GM12801 (cell line): ENCODE measurements around the gene SLC25A11.

Source experiments
- CTCF ChIP-seq: IDR thresholded peaks from one replicate; pipeline ENCODE4 v1.5.1; 2011; ENCODE audit warnings: control low read depth; ENCODE audit not compliant: insufficient read length; ENCODE audit errors: extremely low read depth

Gene SLC25A11

GRCh38 chr17:4960279-4960922, 20.6 kb upstream of the SLC25A11 start:
- no peak for TF ChIP-seq CTCF

DNA sequence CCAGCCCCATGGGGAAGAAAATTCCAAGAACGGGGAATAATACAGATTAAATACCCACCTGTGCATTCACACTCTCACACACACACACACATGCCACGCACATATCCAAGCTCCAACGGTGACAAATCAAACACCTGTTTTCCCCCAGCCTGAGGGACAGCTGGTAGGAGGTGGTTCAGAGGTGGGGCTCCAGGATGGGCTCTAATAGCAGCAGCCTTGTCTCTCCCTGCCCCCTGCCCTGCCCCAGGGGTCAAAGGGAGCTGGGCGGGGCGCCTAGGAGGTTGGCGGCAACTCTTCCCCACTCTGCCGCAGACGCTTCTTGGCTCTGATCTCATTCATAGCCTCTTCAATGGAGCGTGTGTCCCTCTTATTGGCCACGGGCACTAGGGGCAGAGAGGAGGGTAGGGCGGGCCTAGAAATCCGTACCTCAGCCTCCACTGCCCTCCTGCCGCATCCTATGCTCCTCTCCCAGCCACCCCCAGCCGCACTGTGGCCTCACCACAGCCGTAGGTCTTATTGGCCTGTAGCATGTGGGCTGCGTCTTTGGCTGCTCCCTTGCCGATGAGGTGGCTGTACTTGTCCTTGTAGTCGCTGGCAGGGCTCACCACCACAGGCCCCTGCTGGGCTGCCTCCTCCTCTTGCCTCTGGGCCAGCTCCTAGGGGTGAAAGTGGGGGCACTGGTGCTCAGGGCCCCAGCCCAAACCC, 19.6 kb upstream of the SLC25A11 start:
- no peak for TF ChIP-seq CTCF

DNA sequence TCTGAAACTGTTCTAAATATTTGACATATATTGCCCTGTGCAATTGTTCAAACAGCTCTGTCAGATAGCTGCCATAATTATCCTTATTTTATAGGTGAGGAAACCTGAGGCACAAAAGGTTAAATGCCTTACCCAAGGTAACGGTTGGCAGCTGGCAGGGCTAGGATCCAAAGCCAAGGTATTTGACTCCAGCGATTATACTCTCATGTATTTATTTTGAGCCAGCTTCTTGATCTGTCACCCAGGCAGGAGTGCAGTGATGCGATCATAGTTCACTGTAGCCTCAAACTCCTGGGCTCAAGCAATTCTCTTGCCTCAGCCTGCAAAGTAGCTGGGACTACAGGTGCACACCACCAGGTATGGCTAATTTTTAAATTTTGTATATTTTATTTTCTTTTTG, 18.3 kb upstream of the SLC25A11 start:
- TF ChIP-seq CTCF, result no peak

GRCh38 chr17:4956493-4957061, 16.7 kb upstream of the SLC25A11 start:
- no peak for TF ChIP-seq CTCF

- TF ChIP-seq CTCF, result no peak
These were observed 15.2 kb upstream of the SLC25A11 start for GRCh38 chr17:4955091-4955490.

DNA sequence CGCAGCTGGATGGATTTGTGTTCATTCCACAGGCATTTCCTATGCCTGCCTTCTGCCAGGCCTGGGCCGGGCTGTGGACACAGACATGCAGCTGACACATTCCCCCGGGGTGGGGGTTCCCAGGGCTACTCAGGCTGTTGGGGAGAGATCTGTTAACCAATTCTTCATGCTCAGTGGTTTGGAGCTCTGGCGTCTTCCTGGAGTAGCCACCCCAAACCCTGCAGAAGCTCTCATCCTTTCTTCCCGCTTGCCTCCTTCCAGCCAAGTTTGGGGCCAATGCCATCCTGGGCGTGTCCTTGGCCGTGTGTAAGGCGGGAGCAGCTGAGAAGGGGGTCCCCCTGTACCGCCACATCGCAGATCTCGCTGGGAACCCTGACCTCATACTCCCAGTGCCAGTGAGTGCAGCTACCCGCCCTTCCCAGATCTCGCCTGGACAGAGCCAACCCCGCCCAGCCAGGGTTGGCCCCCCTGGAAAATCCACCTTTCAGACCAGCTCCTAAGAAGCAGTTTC, 13.7 kb upstream of the SLC25A11 start:
- no peak for TF ChIP-seq CTCF

- TF ChIP-seq CTCF, result no peak
These were observed 11.6 kb upstream of the SLC25A11 start for GRCh38 chr17:4951486-4951885.
